ENCODE data around the gene FNDC5.

FNDC5 gene

GRCh38 chr1:32897082-32898049 lies 26.7 kb upstream of the FNDC5 start:
- no peak for DNase-seq (ENCODE audit: low read depth)

GRCh38 chr1:32896451-32896850 lies 25.7 kb upstream of the FNDC5 start:
- DNase-seq (ENCODE audit: low read depth), result no peak

GRCh38 chr1:32895325-32896215 lies 24.9 kb upstream of the FNDC5 start:
- no peak for DNase-seq (ENCODE audit: low read depth)

DNA sequence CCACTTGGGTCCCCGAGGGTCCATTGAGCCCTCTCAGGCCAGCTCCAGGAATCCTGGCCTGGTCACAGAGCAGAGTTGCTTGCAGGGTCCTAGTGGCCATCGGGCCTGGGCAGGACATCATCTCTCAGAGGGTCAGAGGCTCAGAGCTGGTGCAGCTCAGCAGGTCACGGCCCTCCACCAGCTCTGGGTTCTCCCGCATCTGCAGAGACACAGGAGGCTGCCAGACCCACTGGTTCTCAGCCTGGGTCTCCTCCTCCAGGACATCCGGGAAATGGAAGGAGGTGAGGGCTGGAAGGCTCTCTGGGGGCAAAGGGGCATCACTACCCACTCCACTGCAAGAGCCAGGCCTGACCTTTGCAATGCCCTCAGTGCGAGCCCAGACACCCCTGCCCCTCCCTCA lies 24.0 kb upstream of the FNDC5 start:
- DNase-seq (ENCODE audit: low read depth), result no peak

DNA sequence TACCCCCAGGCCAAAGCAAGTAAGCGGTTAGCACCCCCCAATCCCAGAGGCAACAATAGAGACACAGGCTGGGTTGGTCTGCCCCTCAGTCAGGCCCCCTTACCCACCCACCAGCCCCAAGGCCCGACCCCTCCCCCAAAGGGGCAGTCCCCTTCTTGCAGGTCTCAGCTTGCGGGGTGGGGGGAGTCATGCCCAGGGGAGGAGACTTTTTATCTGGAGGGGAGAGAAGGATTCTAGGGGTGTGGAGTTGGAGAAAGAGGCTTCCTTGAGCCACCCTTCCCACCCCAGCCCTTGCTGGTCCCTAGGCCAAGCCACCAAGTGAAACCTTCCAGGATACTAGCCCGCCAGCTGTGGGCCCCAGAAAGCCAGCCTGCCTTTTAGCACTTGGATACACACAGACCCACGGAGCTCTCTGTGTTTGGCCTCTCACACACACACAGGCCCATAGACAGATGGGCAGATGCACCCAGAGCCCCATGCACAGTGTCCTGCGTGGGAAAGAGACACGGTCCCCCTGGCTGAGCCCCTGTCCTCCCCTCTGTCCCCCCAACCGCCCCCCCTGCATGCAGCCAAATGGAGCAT lies 23.4 kb upstream of the FNDC5 start:
- no peak for DNase-seq (ENCODE audit: low read depth)

DNA sequence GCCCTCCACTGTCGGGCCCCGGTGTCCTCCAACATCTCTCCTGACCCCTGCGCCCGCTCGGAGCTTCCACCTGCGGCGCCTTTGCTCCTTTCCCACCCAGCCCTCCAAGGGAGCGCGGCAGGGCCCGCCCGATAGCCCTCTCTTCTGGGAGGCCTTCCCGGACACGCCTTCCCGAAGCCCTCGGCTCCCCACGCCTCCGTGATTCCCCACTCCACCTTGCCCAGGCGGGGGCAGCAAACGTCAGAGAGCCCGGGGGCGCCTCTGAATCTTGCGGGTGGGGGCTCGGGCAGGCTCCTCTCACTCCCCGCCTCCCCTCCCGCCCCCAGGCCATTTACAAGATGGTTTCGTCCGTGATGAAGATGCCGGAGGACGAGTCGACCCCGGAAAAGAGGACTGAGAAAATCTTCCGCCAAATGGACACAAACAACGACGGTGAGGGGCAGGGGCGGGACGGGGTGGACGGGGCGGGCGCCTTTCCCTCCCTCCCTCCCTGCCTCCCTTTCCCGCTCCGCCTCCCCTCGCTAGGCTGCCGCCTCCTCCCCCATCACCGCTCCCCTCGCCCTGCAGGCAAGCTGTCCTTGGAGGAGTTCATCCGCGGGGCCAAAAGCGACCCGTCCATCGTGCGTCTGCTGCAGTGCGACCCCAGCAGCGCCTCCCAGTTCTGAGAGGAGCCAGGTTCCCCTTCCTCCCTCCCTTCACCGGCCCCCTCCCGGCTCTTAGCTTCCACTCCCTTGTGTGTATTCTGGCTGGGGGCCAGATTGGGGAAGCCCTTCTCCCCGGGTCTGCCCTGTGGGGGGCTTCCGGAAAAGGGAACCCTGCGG lies 22.7 kb upstream of the FNDC5 start:
- no peak for DNase-seq (ENCODE audit: low read depth)

DNA sequence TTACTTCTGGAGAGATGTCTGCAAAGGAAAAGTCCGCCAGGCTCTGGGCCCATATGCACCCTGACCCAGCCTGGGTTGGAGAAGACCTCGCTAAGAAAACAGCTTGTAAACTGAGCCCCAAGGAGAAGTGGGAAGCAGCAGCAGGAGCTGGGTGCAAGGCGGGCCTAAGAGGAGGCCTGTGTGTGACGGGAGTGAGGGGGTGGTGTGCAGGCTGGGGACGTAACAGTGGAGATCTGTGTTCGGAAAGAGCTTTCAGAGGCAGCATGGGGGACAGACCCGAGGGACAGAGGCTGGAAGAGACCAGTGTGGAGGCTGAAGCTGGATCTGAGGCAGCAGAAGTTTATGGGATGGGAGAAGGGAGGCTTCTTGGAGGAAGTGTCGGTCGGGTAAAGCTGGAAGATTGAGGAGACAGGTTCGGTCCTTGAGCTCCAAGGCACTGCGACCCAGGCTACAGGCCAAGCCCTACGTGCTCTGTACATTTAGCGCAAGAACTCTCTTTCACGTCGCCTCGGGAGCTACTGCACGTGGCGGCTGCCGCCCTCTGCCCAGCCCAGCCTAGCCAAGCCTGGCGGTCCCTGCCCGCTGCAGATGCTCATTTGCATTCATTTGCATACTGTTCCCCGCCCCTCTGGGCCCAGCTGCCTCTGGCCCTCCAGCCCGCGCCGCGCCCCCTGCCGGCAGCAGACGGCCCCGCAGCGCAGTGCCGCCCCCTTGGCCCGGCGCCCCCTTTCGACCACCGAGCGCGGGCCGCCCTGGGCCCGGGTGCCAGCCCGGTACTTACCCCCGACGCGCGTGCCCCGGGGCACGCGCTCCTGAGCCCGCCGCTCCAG lies 21.9 kb upstream of the FNDC5 start:
- no peak for DNase-seq (ENCODE audit: low read depth)

- no peak for DNase-seq (ENCODE audit: low read depth)
These were observed 20.9 kb upstream of the FNDC5 start for GRCh38 chr1:32891630-32892029.

GRCh38 chr1:32891241-32891570 lies 20.5 kb upstream of the FNDC5 start:
- DNase-seq (ENCODE audit: low read depth), result no peak

DNA sequence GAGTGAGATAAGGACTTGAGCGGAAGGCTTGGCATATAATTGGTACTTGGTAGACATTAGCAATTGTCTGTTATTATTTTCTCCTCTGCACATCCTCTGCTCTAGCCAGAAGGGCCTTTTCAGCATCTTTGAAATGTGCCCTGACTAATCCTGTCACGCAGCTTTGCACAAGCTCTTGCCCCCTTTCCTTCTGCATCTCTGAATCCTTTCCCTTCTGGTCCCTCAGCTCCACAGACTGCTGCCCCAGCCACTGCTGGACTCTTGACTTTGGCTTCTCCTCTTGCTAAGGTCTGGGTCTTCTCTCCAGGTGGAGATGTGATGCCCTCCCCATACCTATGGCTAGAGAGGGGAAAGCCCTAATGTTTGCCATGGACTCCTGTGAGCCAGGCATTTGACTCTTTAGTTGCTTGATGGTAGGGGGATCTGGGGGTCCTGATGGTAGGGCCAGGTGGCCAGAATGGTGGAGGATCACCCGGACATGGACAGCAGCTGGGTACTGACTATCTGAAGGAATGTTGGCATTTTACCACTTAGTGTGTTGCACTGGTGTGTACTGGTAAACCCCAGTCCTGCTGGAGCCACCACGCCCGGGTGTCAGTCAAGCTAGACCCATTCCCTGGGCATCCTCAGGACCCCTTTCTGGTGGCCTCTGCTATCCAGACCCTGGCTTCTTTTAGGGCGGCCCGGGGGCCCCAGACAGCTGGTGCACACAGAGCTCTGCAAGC lies 20.0 kb upstream of the FNDC5 start:
- DNase-seq (ENCODE audit: low read depth), result no peak

DNA sequence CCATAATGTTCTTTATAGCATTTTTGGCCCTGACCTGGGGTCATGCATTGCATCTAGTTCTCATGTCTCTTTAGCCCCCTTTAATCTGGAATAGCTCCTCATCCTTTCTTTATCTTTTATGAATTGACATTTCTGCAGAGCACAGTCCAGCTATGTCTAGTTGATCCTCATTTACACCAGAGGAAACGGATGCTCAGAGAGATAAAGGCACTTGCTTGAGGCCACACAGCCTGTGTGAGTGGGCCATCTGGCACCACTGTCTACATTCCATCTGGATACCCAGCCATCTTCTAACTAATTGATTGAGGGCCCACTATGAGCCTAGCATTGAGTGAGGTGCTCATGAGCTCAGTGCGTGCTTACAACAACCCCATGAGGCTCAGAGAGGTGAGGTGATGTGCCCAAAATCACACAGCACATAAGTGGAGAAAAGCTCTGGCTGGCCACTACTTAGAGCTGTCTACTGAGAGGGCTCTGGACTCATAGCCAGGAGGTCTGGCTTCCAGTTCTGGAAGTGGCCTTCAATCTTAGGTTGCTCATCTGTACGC lies 19.1 kb upstream of the FNDC5 start:
- DNase-seq (ENCODE audit: low read depth), result no peak

GRCh38 chr1:32888677-32889420 lies 18.1 kb upstream of the FNDC5 start:
- no peak for DNase-seq (ENCODE audit: low read depth)

DNA sequence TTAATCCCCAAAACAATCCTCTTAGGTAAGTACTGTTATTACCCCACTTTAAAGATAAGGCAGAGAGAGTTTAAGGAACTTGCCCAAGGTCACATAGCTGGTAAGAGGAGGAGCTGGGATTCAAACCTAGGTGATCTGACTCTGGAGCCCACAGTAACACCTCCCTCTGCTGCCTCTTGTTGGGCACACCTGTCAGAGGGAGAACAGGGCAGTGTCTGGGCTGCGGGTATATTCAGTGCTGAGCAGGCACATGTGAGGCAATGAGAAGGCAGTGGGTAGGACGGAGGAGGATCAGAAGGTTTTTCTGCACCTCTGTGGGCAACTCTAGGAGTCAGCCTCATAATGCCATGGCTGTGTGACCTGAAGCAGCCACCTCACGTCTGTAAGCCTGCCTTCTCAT lies 17.4 kb upstream of the FNDC5 start:
- no peak for DNase-seq (ENCODE audit: low read depth)

DNA sequence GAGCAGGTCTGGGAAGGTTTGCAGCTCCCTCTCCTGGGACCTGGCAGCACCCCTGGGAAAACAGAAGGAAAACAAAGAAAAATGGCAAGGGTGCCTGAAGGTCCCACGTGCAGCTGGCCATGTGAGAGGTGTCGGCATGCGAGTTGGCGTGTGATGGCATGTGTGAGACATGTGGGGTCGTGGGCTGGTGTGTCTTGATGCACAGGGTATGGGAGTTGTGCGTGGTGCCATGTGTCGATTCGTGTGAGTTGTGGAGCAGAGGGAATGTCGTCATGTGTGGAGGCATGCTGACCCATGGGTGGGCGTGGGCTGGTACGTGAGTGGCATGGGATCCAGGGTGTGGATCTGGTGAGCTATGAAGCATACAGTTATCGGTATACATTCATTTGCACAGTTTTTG lies 16.9 kb upstream of the FNDC5 start:
- DNase-seq (ENCODE audit: low read depth), result no peak

GRCh38 chr1:32886828-32887414 lies 16.2 kb upstream of the FNDC5 start:
- no peak for DNase-seq (ENCODE audit: low read depth)

- no peak for DNase-seq (ENCODE audit: low read depth)
These were observed 15.5 kb upstream of the FNDC5 start, which contains the start of gene HPCA for GRCh38 chr1:32886004-32886827. TSS of gene HPCA (plus strand) at chr1:32886491. CDS start at chr1:32888899, 2,408 bp downstream.

- DNase-seq (ENCODE audit: low read depth), result no peak
These were observed 14.9 kb upstream of the FNDC5 start for GRCh38 chr1:32885676-32886003.

GRCh38 chr1:32884726-32885125 lies 14.0 kb upstream of the FNDC5 start:
- no peak for DNase-seq (ENCODE audit: low read depth)
